Motor neuron (in vitro differentiated cells): ENCODE data around the gene PRDM5. TPM values are rescaled to one million over a fixed set of nuclear protein-coding genes. Genes with fewer than 3 reads are reported as not detected.
"Not testable (repeated sequence)": the region's sequence is repeated elsewhere in the genome, so short reads cannot be mapped to it uniquely, and the experiment has no call there.

Source experiments
- ATAC-seq, 8 experiments: fragments of 200-7000 bp; cut with Tn5 transposase; replicated peaks in 6 of 8; 2 replicates each; pipeline ENCODE4 v1.8.0; 2021; ENCODE audit warnings: mild to moderate bottlenecking in 8 of 8, moderate library complexity in 8 of 8
- H3K27ac ChIP-seq, 2 donors: fragments of 250-450 bp; sonication (Bioruptor Pico); 2 replicates each; pipeline ENCODE4 v1.9.0; 2021; ENCODE audit warnings: antibody characterized with exemption in 2 of 2, mild to moderate bottlenecking in 2 of 2, moderate library complexity in 1 of 2
- H3K4me1 ChIP-seq, 2 donors: fragments of 250-450 bp; sonication (Bioruptor Pico); replicated peaks in 1 of 2; 2 replicates each; pipeline ENCODE4 v1.6.1; 2021; ENCODE audit warnings: antibody characterized with exemption in 2 of 2, mild to moderate bottlenecking in 2 of 2, moderate library complexity in 1 of 2
- H3K4me3 ChIP-seq, 5 donors: fragments of 250-450 bp; sonication (Bioruptor Pico); 2 replicates each; pipeline ENCODE4 v1.9.0; 2021; ENCODE audit warnings: antibody characterized with exemption in 5 of 5, mild to moderate bottlenecking in 5 of 5, moderate library complexity in 4 of 5
- WGBS, 10 experiments: fragments of 450-650 bp; shearing (Covaris generic); methylation state at CpG; one replicate each; pipeline ENCODE4 v1.0.0; 2022; 5-methylcytosine and 5-hydroxymethylcytosine counted together
- in situ Hi-C, 9 experiments: fragments of 400-800 bp; cut with MboI; loops; one replicate each; pipeline ENCODE4 v1.15.0; 2021; ENCODE audit warnings: low sequenced_read_pairs in 9 of 9, low pct_unique_long_range_greater_than_20kb in 2 of 9; ENCODE audit not compliant: unreplicated experiment in 9 of 9
- total RNA-seq, 8 experiments: library from RNA; unstranded; fragments of 300-600 nt; gene quantifications; 2 replicates each; pipeline versions ENCODE4 v1.2.3 to v1.2.4, GENCODE V29; 2022

The PRDM5 gene
- total RNA-seq, 8 experiments from 2014 or later: 6.3 to 23.5 (median 15.4) TPM

GRCh38 chr4:120749445-120750151 is 172.9 kb downstream of the PRDM5 start:
- ATAC-seq: peak in 3 of 8 experiments; percentile 14 to 40 (median 28)
- Histone ChIP-seq H3K4me3 (no peak overlapping the region), H3K27ac (no peak overlapping the region), H3K4me1 (peaks cover 2 to 18% of the 10 kb centered on the region in 2 donors)
- 80 to 93% (median 85%) methylated on average over 1 to 5 of the region's 6 CpGs; no CpG with 5 or more reads in 6 of the 10 experiments for WGBS, 10 experiments
- in situ Hi-C loops: no loop called here

- H3K4me1 ChIP-seq, H3K27ac ChIP-seq, H3K4me3 ChIP-seq, in situ Hi-C loops, ATAC-seq: not testable (repeated sequence)
- WGBS, 10 experiments: 80% methylated on average over 3 of the region's 9 CpGs; no CpG with 5 or more reads in 9 of the 10 experiments
Measured at GRCh38 chr4:120741636-120742035, 180.9 kb downstream of the PRDM5 start.

- in situ Hi-C loops: no loop called here
- WGBS, 10 experiments: 40 to 100% (median 96%) methylated on average over 1 to 9 of the region's 9 CpGs; no CpG with 5 or more reads in 3 of the 10 experiments
- Histone ChIP-seq H3K27ac (no peak overlapping the region), H3K4me3 (no peak overlapping the region), H3K4me1 (no peaks in the 10 kb centered on the region)
- ATAC-seq: peak in 1 of 8 experiments; percentile 35
Measured at GRCh38 chr4:120736312-120736711, 186.2 kb downstream of the PRDM5 start.

GRCh38 chr4:120733968-120734367 is 188.6 kb downstream of the PRDM5 start:
- ATAC-seq: no peak
- Histone ChIP-seq H3K27ac (no peak overlapping the region), H3K4me3 (no peak overlapping the region), H3K4me1 (no peaks in the 10 kb centered on the region)
- WGBS, 10 experiments: 83 to 100% (median 93%) methylated on average over 2 to 4 of the region's 4 CpGs; no CpG with 5 or more reads in 5 of the 10 experiments
- in situ Hi-C loops: no loop called here

GRCh38 chr4:120733054-120733453 is 189.5 kb downstream of the PRDM5 start:
- in situ Hi-C loops: no loop called here
- H3K4me3 ChIP-seq: no peak overlapping the region
- 57 to 100% (median 94%) methylated on average over 1 to 2 of the region's 2 CpGs; no CpG with 5 or more reads in 3 of the 10 experiments for WGBS, 10 experiments
- no peaks in the 10 kb centered on the region for H3K4me1 ChIP-seq
- no peak for ATAC-seq
- H3K27ac ChIP-seq: no peak overlapping the region

- in situ Hi-C loops: no loop called here
- WGBS, 10 experiments: 31 to 100% (median 88%) methylated on average over 1 to 3 of the region's 3 CpGs; no CpG with 5 or more reads in 1 of the 10 experiments
- H3K4me3 ChIP-seq: no peak overlapping the region
- H3K4me1 ChIP-seq: no peaks in the 10 kb centered on the region
- no peak overlapping the region for H3K27ac ChIP-seq
- peak in 2 of 8 experiments; percentile 59 to 66 for ATAC-seq
Measured at GRCh38 chr4:120731561-120731960, 191.0 kb downstream of the PRDM5 start.

- in situ Hi-C loops: no loop called here
- H3K4me3 ChIP-seq: no peak overlapping the region
- 57 to 93% (median 78%) methylated on average over 2 to 4 of the region's 4 CpGs; no CpG with 5 or more reads in 1 of the 10 experiments for WGBS, 10 experiments
- ATAC-seq: no peak
- no peak overlapping the region for H3K27ac ChIP-seq
- H3K4me1 ChIP-seq: no peaks in the 10 kb centered on the region
Measured at GRCh38 chr4:120730777-120731320, 191.7 kb downstream of the PRDM5 start.

- H3K27ac ChIP-seq: no peak overlapping the region
- H3K4me3 ChIP-seq: no peak overlapping the region
- in situ Hi-C loops: loop anchor here in 1 of 9 experiments (10.0 kb wide), 1 partner anchor 366 kb away; no protein-coding TSS in a partner anchor
- peak in 5 of 8 experiments; percentile 61 to 88 (median 86) for ATAC-seq
- WGBS, 10 experiments: 57 to 98% (median 85%) methylated on average over 2 to 4 of the region's 4 CpGs
- H3K4me1 ChIP-seq: no peaks in the 10 kb centered on the region
Measured at GRCh38 chr4:120728892-120729675, 193.4 kb downstream of the PRDM5 start.

GRCh38 chr4:120725639-120726580 is 196.6 kb downstream of the PRDM5 start:
- Histone ChIP-seq H3K27ac (no peak overlapping the region), H3K4me1 (no peaks in the 10 kb centered on the region), H3K4me3 (no peak overlapping the region)
- WGBS, 10 experiments: 61 to 100% (median 85%) methylated on average over 1 to 6 of the region's 6 CpGs
- ATAC-seq: peak in 2 of 8 experiments; percentile 17 to 49
- in situ Hi-C loops: loop anchor here in 1 of 9 experiments (10.0 kb wide), 1 partner anchor 369 kb away; no protein-coding TSS in a partner anchor

- in situ Hi-C loops: loop anchor here in 2 of 9 experiments (10.0 to 25.0 kb wide), 3 partner anchors 363 to 562 kb away; no protein-coding TSS in a partner anchor
- no peak for ATAC-seq
- Histone ChIP-seq H3K4me1 (no peaks in the 10 kb centered on the region), H3K27ac (no peak overlapping the region), H3K4me3 (no peak overlapping the region)
- WGBS, 10 experiments: 77 to 100% (median 100%) methylated on average over 1 to 2 of the region's 2 CpGs
Measured at GRCh38 chr4:120724656-120725055, 197.9 kb downstream of the PRDM5 start.

GRCh38 chr4:120723986-120724385 is 198.5 kb downstream of the PRDM5 start:
- Histone ChIP-seq H3K4me1 (no peaks in the 10 kb centered on the region), H3K27ac (no peak overlapping the region), H3K4me3 (no peak overlapping the region)
- ATAC-seq: peak in 3 of 8 experiments; percentile 56 to 83 (median 76)
- WGBS, 10 experiments: 80 to 100% (median 100%) methylated on average over 1 to 2 of the region's 2 CpGs
- in situ Hi-C loops: loop anchor here in 2 of 9 experiments (10.0 to 25.0 kb wide), 3 partner anchors 363 to 562 kb away; no protein-coding TSS in a partner anchor

- in situ Hi-C loops: loop anchor here in 2 of 9 experiments (10.0 to 25.0 kb wide), 3 partner anchors 364 to 561 kb away; no protein-coding TSS in a partner anchor
- 44 to 100% (median 88%) methylated on average over 1 to 3 of the region's 3 CpGs for WGBS, 10 experiments
- Histone ChIP-seq H3K4me3 (no peak overlapping the region), H3K4me1 (no peaks in the 10 kb centered on the region), H3K27ac (no peak overlapping the region)
- no peak for ATAC-seq
Measured at GRCh38 chr4:120723105-120723504, 199.4 kb downstream of the PRDM5 start.
